ENCODE measurements around the gene KRTAP4-9.
"Not testable (repeated sequence)": the region's sequence is repeated elsewhere in the genome, so short reads cannot be mapped to it uniquely, and the experiment has no call there.

The KRTAP4-9 gene

DNA sequence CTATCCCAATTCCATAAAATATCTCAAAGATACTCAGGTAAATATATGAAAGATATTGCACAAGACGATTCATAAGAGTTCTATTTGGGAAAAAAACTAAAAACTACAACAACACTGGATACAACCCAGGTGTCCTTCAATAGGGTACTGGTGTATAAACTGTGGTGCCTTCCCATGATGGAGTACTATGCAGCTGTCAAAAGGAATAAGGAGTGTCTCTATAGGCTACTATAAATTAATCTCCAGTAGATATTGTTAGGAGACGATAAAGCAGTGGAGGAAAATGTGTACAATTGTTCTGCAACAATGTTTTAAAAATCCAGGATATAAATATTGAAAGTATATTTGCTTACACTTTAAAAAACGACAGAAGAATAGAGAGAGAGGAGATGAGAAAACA lies 21.2 kb downstream of the KRTAP4-9 start:
- DNase-seq (ENCODE audit: low read depth in 1 of 2, low spot score in 1 of 2): no peak

DNA sequence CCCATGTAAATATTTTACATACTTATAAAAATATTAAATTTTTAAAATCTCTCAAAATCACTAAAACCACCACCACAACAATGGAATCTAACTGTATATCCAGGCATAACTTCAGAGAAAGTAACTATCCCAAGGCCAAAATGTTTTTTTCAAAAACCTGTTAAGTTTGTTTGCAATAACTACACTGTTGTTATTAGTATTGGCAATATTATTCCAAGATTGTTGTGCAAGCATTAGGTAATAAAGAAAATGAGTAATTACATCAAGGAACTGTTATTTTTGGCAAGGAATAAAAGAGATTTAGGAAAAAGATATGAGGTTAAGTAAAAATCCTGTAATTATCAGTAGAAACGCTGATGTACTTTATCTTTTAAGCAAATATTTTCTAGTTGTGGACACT lies 22.2 kb downstream of the KRTAP4-9 start:
- no peak for DNase-seq (ENCODE audit: low read depth in 1 of 2, low spot score in 1 of 2)

DNA sequence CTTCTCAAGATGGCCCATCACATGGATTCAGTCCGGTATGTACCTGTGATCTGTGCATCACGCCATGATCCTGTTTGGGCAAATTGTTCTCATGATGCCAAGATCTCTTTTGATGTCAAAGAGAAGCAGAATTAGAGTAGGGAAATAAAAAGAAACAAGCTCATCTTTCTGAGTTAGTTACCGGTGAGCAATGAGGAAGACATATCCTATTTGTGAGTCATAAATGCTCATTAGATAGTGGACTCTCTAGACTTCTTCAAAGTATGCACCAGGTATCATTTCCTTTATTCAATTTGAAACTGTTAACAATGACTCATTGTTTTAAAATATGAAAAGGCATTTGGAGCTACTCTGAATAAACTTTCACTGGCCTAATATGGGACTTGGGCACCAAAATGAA lies 26.8 kb downstream of the KRTAP4-9 start:
- DNase-seq (ENCODE audit: low read depth in 1 of 2, low spot score in 1 of 2): no peak

DNA sequence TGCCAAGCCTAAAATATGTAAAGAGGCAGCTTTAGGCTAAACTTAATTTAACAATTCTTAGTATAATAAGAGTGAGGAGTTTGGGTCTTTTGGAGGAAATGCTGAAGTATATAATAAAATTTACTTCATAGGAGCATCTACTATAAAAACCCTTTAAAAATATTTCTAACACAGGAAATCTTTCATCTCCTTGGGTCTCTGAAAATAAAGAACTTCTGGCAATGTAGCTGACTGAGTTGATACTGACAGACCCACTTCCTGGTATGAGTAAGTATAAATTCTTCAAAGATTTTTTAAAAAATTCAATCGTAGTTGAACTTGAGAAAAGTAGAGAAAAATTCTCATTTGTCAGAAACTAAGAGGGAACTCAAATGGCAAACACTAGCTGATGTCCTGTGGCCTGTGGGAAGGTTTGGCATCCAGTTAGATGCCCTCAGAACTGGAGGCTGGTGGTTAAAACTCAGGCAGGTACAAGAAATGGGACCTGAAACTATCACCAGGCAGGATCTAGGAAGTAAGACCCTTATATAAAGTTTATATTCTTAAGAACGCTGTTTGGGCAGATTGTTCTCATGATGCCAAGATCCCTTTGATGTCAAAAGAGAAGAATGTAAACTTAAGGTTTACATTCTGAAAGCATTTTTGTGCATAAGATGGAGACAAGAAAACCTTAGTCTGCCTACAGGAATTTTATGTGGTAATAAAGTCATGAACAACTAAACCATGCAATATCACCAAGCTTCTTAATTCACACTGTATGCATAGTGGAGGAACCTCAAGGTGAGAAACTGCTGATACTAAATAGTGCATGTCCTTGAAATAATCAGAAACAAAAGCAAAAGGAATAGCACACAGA lies 28.9 kb downstream of the KRTAP4-9 start:
- DNase-seq (ENCODE audit: low read depth in 1 of 2, low spot score in 1 of 2): no peak

DNA sequence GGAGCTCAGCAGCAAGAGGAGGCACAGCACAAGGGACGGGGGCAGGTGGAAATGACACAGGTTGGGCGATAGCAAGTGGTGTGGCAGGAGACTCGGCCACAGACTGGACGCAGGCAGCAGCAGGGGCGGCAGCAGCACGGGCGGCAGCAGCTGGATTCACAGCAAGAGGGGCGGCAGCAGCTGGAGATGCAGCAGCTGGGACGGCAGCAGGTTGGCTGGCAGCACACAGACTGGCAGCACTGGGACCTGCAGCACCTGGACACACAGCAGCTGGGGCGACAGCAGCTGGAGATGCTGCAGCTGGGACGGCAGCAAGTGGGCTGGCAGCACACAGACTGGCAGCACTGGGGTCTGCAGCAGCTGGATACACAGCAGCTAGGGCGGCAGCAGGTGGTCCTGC lies 34.7 kb downstream of the KRTAP4-9 start:
- not testable (repeated sequence) for DNase-seq (ENCODE audit: low read depth in 1 of 2, low spot score in 1 of 2)

DNA sequence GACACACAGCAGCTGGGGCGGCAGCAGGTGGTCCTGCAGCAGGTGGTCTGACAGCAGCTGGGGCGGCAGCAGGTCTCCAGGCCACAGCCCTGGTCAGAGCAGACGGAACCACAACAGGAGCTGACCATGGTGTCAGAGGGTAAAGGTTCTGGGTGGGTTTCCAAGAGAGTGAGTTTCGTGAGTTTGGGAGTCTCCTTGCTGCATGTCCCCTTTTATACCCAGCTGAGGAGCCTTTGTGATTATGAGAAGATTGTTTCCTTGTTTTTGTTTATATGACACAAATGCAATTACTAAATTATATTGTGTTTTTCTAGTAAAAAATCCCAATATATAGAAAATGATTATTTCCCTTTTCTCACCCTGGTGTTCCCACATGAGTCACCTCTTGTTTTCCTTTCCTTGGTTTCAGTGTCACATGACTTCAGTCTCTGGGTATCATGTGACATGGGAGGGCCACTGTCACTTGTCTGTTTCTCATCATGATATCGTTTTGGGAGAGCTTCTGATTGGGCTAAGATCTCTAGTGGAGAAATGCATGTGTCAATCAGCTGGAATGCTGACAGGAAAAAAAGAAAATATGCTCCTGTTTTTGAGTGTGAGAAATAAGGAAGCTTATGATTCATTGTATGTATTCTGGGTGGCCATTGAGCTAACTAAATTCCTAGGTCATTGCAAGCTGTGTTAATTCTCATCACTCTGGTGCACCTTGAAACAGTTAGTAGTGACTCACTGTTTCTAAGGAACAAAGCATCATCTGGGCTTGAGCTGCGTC lies 35.4 kb downstream of the KRTAP4-9 start, which contains the start of gene KRTAP4-6:
TSS of gene KRTAP4-6 (minus strand) at position 185 of the 772 bp plus-strand sequence. CDS start at position 128, 57 bp downstream.
- no peak for DNase-seq (ENCODE audit: low read depth in 1 of 2, low spot score in 1 of 2)

DNA sequence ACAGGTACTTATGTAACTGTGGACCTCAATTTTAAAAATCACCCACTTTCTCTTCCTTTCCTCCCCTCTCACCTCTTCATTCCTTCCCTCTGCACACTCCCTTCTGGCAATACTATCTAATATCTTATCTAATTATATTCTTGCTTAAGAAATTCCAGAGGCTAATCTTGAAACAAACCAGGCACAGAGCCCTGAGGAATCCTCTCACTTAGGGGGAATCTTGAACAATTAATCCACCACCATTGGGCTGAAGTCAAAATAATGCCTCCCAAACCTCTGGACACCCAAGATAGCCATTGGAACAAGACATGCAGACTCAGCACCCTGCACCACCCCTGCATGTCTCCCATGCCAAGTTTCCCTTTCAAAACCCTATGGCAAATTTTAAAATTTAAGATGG lies 36.2 kb downstream of the KRTAP4-9 start:
- DNase-seq (ENCODE audit: low read depth in 1 of 2, low spot score in 1 of 2): no peak

DNA sequence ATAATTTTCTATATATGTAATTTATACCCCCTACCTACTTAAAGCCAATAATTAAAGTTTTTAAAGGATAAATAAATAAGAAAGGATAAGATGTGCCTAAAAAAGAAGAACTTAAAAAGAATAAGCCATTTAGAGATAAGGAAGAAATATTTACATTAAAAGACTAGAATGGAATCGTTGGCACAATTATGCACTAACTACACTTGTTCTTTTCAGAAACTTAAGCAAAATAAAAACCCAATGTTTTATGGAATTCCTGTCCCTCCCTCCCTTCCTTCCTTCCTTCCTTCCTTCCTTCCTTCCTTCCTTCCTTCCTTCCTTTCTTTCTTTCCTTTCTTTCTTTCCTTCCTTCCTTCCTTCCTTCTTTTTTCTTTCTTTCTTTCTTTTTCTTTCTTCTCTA lies 39.7 kb downstream of the KRTAP4-9 start:
- no peak for DNase-seq (ENCODE audit: low read depth in 1 of 2, low spot score in 1 of 2)

DNA sequence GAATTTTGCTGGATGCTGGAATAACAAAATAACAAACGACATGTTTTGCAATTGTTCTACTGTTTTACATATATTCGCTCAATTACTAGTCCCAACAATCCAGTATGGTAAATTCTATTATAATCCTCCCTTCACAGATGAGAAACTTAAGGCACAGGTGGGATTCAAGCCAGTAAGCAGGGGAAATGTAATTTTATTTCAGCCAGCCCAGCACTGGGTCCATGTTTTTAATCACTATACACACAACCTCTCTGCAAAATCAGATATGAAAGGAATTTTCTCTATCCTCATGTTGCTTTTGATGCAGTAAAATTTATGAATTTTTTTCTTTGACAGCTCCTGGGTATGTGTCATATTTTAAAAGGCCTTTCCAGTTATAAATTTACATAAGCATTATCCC lies 40.1 kb downstream of the KRTAP4-9 start:
- no peak for DNase-seq (ENCODE audit: low read depth in 1 of 2, low spot score in 1 of 2)

DNA sequence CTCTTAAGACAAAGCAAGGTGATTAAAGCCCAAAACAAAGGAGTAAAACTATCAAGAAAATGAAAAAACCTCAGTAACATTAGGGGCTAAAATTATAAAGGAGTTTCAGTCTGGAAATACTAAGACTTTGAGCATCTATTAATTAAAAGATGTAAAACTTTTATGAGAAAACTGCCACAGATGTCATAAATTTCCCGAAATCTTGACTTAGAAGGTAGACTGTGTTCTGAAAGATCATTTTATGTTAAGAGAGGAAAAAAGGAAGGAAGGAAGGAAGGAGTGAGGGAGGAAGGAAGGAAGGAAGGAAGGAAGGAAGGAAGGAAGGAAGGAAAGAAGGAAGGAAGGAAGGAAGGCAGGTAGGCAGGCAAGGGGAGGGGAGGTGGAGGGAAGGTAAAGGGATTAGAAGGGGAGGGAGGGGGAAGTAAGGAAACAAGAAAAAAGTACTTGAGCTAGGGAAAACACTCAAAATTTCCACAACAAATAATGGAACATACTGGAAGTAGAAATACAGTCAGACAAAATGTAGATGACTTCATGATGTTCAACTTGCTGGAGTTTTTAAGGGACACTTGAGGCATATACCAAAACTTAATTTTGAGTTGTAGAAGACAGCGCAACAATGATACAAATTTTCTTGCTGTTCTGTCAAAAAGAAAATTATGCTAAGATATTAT lies 42.5 kb downstream of the KRTAP4-9 start:
- DNase-seq (ENCODE audit: low read depth in 1 of 2, low spot score in 1 of 2): no peak

DNA sequence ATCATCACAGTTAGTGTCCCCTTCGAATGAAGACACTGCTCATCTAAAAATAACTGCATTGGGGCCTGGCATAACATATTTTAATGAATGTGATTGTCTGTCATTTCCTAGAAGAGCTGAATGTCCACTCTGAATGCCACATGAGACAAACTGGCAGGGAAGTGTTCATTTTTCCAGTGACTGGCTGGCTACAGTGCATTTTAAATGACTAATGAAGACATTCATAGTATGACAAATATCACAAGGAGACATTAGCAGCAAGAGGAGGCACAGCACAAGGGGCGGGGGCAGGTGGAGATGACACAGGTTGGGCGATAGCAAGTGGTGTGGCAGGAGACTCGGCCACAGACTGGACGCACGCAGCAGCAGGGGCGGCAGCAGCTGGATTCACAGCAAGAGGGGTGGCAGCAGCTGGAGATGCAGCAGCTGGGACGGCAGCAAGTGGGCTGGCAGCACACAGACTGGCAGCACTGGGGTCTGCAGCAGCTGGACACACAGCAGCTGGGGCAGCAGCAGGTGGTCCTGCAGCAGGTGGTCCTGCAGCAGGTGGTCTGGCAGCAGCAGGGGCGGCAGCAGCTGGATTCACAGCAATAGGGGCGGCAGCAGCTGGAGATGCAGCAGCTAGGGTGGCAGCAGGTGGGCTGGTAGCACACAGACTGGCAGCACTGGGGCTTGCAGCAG lies 43.9 kb downstream of the KRTAP4-9 start:
- DNase-seq (ENCODE audit: low read depth in 1 of 2, low spot score in 1 of 2): not testable (repeated sequence)

DNA sequence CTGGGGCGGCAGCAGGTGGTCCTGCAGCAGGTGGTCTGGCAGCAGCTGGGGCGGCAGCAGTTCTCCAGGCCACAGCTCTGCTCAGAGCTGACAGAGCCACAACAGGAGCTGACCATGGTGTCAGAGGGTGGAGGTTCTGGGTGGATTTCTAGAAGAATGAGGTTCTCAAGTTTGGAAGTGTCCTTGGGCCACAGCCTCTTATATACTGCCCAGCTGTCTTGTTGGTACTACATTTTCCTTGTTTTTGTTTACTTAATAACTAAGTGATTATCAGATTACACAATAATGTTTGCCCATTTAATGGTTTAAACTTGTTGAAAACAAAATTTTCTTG lies 44.4 kb downstream of the KRTAP4-9 start, which contains the start of gene KRTAP4-5:
TSS of gene KRTAP4-5 (minus strand) at position 174 of the 334 bp plus-strand sequence. CDS start at position 116, 58 bp downstream.
- no peak for DNase-seq (ENCODE audit: low read depth in 1 of 2, low spot score in 1 of 2)

DNA sequence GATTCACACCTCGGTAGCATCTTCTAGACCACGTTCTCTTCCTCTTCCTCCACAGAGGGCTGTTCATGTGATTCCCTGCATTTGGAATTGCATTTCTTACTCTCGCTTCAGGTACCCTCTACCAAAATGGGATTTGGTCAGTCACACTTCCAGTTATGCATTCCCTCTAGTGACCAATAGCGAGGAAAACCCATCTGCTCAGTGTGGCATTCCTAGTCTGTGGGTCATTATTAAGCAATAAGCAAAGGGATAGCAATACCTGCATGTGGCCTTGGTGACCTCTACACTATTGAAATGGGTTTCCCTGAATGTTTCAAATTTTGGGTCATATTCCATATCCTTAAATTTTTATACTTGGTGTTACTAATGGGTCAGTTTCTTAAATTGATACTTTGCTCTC lies 44.8 kb downstream of the KRTAP4-9 start:
- DNase-seq (ENCODE audit: low read depth in 1 of 2, low spot score in 1 of 2): no peak

DNA sequence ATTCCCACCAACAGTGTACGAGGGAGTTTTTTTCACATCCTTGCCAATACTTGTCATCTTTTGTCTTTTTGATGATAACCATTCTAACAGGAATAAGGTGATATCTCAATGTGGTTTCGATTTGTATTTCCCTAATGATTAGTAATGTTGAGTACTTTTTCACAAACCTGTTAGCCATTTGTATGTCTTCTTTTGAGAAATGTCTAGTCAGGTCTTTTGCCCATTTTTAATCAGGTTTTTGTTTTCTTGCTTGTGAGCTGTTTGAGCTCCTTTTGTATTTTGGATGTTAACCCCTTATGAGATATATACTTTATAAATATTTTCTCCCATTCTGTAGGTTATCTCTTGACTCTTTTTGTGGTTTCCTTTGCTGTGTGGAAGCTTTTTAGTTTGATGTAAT lies 46.3 kb downstream of the KRTAP4-9 start:
- no peak for DNase-seq (ENCODE audit: low read depth in 1 of 2, low spot score in 1 of 2)

DNA sequence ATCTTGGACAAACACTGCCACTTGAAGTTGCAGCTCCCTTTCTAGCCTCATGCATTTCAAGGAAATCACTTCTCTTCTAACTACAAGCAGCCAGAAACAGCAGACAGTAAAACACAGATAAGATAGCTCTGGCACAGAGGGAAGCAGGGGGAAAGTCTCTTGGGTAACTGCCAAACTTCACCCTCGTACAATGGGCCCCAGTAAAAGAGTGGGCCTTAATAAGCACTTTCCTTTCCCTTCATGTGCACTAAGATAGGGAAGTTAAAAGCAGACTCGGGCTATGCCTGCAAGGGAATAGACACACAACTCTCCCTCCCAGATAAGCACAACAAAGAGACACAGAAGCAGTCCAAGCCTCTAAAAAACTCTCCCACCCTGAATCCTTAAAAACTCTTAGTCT lies 48.7 kb downstream of the KRTAP4-9 start:
- no peak for DNase-seq (ENCODE audit: low read depth in 1 of 2, low spot score in 1 of 2)

All from activated CD4-positive, alpha-beta T cell treated with anti-CD3 and anti-CD28 coated beads, Interleukin-2, amount 50 U/mL, for 24 hours (primary cell).